WI38 (cell line): Measurements from ENCODE around the gene MMP23B.

ENCODE experiments used
- H3K4me3 ChIP-seq: 2 replicates; pipeline ENCODE4 v1.5.1; 2011; ENCODE audit warnings: low read depth, mild to moderate bottlenecking, control low read depth, low read length
- CTCF ChIP-seq: IDR thresholded peaks from 2 replicates; pipeline ENCODE4 v1.5.1; 2012; ENCODE audit warnings: low read depth, mild to moderate bottlenecking, control low read depth, low read length

MMP23B gene

DNA sequence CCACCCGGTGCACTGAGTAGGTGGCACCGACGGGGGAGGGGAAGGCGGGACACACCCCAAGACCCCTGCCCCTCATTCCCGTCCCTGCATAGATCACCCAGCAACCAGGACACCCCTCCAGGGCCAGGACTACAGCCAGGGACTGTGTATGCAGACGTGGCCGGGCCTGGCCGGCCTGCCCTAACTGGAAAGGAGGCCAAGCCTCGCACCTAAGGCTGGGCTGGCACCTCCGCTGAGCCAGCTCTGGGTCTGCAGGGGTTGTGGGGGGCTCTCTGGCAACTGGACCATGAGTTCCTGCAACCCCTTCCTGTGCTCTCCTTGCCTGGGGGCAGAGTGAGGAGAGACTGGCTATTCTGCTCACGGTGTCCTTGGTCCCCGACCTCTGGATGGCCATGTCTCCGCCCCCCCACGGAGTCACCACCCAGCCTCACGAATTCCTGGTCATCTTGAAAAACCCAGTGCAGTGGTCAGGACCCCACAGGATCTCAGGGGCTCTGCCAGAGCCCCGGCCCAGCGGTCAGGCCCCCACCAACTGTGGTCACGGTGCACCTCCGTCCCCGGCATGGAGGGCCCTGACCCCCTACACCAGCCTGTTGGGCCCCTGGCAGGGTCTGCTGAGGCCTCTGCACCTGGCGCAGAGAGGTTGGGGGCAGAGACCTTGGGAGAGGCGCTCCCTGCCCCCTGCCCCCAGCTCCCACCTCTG, 31.0 kb upstream of the MMP23B start:
- H3K4me3 ChIP-seq: no peak overlapping the region
- no peak for TF ChIP-seq CTCF

GRCh38 chr1:1601564-1602303, 30.2 kb upstream of the MMP23B start:
- no peak overlapping the region for H3K4me3 ChIP-seq
- TF ChIP-seq CTCF: no peak

- no peak overlapping the region for H3K4me3 ChIP-seq
- no peak for TF ChIP-seq CTCF
These were observed 29.5 kb upstream of the MMP23B start for GRCh38 chr1:1602304-1602967.

DNA sequence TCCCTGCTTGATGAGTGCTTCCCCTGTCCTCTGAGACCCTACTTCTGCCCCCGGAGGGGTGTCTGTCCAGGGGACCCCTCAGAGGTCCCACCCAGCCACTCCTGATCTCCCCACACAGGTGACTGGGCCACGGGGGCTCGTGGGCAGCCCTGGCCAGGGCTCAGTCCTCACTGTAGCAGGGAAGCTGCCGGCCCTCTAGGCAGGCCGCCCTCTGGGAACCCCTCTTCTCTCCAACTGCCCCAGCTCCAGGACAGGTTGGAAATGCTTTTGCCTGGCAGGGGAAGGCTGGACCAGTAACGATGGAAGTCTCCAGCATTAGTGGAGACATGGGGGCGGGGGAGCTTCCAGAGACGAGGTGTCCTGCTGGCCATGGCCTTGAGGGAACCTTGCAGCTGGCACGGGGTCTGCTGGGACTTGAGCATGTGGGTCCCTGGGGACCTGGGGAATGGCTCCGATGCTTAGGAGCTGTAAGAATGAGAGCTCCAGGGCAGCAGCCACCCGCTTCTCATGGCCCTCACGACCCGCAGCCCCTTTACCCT, 28.9 kb upstream of the MMP23B start:
- no peak for TF ChIP-seq CTCF
- H3K4me3 ChIP-seq: no peak overlapping the region

DNA sequence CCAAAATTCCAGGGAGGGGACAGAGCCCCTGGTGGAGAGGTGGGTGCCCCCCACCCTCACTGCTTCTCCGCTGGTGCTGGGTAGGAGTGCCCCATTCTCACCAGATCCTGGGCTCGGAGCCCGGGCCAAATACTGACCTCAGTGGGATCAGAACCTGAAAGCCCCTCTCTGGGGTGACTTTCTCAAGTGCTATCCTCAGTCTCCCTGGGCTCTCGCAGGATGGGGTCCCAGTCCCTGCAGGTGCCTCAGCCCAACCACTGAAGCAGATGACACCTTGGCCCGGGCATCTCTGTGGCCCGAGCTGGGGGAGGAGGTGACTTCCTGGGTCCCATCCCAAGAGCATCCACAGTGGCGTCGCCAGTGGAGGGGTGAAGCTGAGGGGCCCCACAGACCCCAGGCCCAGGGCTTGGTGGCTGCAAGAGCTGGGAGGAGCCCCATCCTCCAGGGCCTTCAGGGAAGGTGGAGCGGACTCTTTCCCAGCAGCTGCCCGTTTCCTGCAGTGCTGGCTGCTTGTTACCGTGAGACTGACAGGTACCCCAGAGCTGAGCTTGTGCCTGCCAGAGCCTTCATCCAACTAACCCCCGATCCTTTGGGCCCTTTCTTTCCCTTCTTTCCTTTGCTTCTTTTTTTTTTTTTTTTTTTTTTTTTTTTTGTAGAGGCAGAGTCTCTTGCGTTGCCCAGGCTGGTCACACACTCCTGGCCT, 28.2 kb upstream of the MMP23B start:
- no peak for TF ChIP-seq CTCF
- no peak overlapping the region for H3K4me3 ChIP-seq

- TF ChIP-seq CTCF: no peak
- H3K4me3 ChIP-seq: no peak overlapping the region
These were observed 27.5 kb upstream of the MMP23B start for GRCh38 chr1:1604374-1605033.
